Neuronal stem cell (in vitro differentiated cells): ENCODE data around the gene RAB42.

Experiments
- DNase-seq: peaks from one replicate; pipeline ENCODE4 v3.0.0-alpha.2; 2013; ENCODE audit warnings: low spot score
- H2AFZ ChIP-seq: one replicate; pipeline ENCODE4 v1.6.1; 2013; ENCODE audit warnings: mild to moderate bottlenecking, low read length, inconsistent platforms
- H2AK5ac ChIP-seq: 2 replicates; pipeline ENCODE4 v1.6.1; 2013; ENCODE audit warnings: low read depth, mild to moderate bottlenecking, inconsistent platforms, low read length, moderate library complexity, mixed read lengths
- H2BK120ac ChIP-seq: 2 replicates; pipeline ENCODE4 v1.6.1; 2013; ENCODE audit warnings: low read depth, mild to moderate bottlenecking, inconsistent platforms, low read length, moderate library complexity, mixed read lengths
- H2BK12ac ChIP-seq: one replicate; pipeline ENCODE4 v1.6.1; 2013; ENCODE audit warnings: low read length, inconsistent platforms
- H2BK15ac ChIP-seq: 2 replicates; pipeline ENCODE4 v1.6.1; 2013; ENCODE audit warnings: mild to moderate bottlenecking, low read length, inconsistent platforms, mixed read lengths
- H2BK5ac ChIP-seq: one replicate; pipeline ENCODE4 v1.6.1; 2013; ENCODE audit warnings: inconsistent platforms, mild to moderate bottlenecking, low read length, moderate library complexity
- H3K14ac ChIP-seq: one replicate; pipeline ENCODE4 v1.6.1; 2013; ENCODE audit warnings: low read length, inconsistent platforms
- H3K18ac ChIP-seq: 2 replicates; pipeline ENCODE4 v1.6.1; 2013; ENCODE audit warnings: low read length, inconsistent platforms
- H3K23ac ChIP-seq: 2 replicates; pipeline ENCODE4 v1.6.1; 2013; ENCODE audit warnings: low read depth, mild to moderate bottlenecking, mixed read lengths, low read length, inconsistent platforms; ENCODE audit not compliant: poor library complexity
- H3K27ac ChIP-seq: replicated peaks from 3 replicates; pipeline ENCODE4 v1.5.1; 2013; ENCODE audit warnings: low read length, inconsistent platforms
- H3K27me3 ChIP-seq, 3 experiments: 2 replicates each; pipeline ENCODE4 v1.6.1; 2013; ENCODE audit warnings: low read length in 3 of 3, mild to moderate bottlenecking in 2 of 3, inconsistent platforms in 1 of 3, low read depth in 1 of 3, mixed read lengths in 1 of 3, moderate library complexity in 1 of 3; ENCODE audit not compliant: control insufficient read depth in 3 of 3, insufficient read depth in 3 of 3
- H3K36me3 ChIP-seq, 2 donors: replicated peaks in 1 of 2; 2 replicates each; pipeline ENCODE4 v1.6.1; 2013; ENCODE audit warnings: low read length in 2 of 2; ENCODE audit not compliant: control insufficient read depth in 2 of 2, insufficient read depth in 2 of 2
- H3K4ac ChIP-seq: 2 replicates; pipeline ENCODE4 v1.6.1; 2013; ENCODE audit warnings: inconsistent platforms, mild to moderate bottlenecking, low read length, moderate library complexity
- H3K4me1 ChIP-seq, 2 donors: 1 replicate in 1 of 2; 2 replicates in 1 of 2; pipeline ENCODE4 v1.6.1; 2013; ENCODE audit warnings: low read length in 2 of 2, low read depth in 1 of 2; ENCODE audit not compliant: control insufficient read depth in 2 of 2, insufficient read depth in 1 of 2
- H3K4me2 ChIP-seq: one replicate; pipeline ENCODE4 v1.6.1; 2013; ENCODE audit warnings: mild to moderate bottlenecking, low read length, inconsistent platforms; ENCODE audit not compliant: insufficient read depth, poor library complexity, severe bottlenecking
- H3K4me3 ChIP-seq, 2 donors: 2 replicates each; pipeline ENCODE4 v1.5.1; 2013; ENCODE audit warnings: low read length in 2 of 2, mild to moderate bottlenecking in 2 of 2, inconsistent platforms in 1 of 2, moderate library complexity in 1 of 2
- H3K79me1 ChIP-seq: one replicate; pipeline ENCODE4 v1.6.1; 2013; ENCODE audit warnings: low read depth, mild to moderate bottlenecking, inconsistent platforms, low read length, moderate library complexity
- H3K9ac ChIP-seq: one replicate; pipeline ENCODE4 v1.6.1; 2013; ENCODE audit warnings: mild to moderate bottlenecking, low read depth, low read length, inconsistent platforms; ENCODE audit not compliant: poor library complexity
- H3K9me3 ChIP-seq, 2 donors: replicated peaks in 1 of 2; 2 replicates each; pipeline versions ENCODE3 to v1.6.1; 2013; ENCODE audit warnings: low read length in 2 of 2, mild to moderate bottlenecking in 2 of 2, inconsistent platforms in 1 of 2, low read depth in 1 of 2, mixed read lengths in 1 of 2, moderate library complexity in 1 of 2; ENCODE audit not compliant: control insufficient read depth in 2 of 2, insufficient read depth in 1 of 2
- H4K8ac ChIP-seq: one replicate; pipeline ENCODE4 v1.6.1; 2013; ENCODE audit warnings: low read depth, mild to moderate bottlenecking, inconsistent platforms, low read length, moderate library complexity
- H4K91ac ChIP-seq: one replicate; pipeline ENCODE4 v1.6.1; 2013; ENCODE audit warnings: low read length, low read depth, mild to moderate bottlenecking, inconsistent platforms; ENCODE audit not compliant: poor library complexity
- WGBS, 2 donors: extraction: QIAGEN DNeasy Blood & Tissue Kit; methylation state at CpG; one replicate each; pipeline ENCODE4 v1.1.7; 2013; ENCODE audit warnings: missing lambda C conversion rate in 2 of 2, mixed read lengths in 1 of 2; ENCODE audit not compliant: insufficient read length in 2 of 2, insufficient replicate concordance in 1 of 2; ENCODE audit errors: extremely low coverage in 2 of 2; 5-methylcytosine and 5-hydroxymethylcytosine counted together

RAB42 gene

DNA sequence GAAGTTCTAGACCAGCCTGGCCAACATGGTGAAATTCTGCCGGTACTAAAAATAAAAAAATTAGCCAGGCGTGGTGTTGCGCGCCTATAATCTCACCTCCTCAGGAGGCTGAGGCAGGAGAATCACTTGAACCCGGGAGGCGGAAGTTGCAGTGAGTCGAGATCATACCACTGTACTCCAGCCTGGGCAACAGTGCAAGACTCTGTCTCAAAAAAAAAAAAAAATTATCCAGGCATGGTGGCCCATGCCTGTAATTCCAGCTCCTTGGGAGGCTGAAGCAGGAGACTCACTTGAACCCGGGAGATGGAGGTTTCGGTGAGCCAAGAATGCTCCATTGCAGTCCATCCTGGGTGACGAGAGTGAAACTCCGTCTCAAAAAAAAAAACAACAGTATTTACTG, 18.5 kb upstream of the RAB42 start:
- Histone ChIP-seq H3K18ac (no peak overlapping the region), H2BK15ac (no peak overlapping the region), H3K14ac (no peak overlapping the region), H2AFZ (no peak overlapping the region), H3K4ac (no peak overlapping the region), H2BK5ac (no peak overlapping the region), H3K9ac (no peak overlapping the region), H3K79me1 (no peaks in the 10 kb centered on the region), H3K9me3 (no peaks in the 10 kb centered on the region), H2AK5ac (no peak overlapping the region), H3K4me1 (no peaks in the 10 kb centered on the region), H3K27ac (no peak overlapping the region), H4K8ac (no peak overlapping the region), H3K27me3 (no peaks in the 10 kb centered on the region), H2BK120ac (no peak overlapping the region), H4K91ac (no peak overlapping the region), H2BK12ac (no peak overlapping the region), H3K36me3 (peaks cover 26 to 76% of the 10 kb centered on the region in 2 donors), H3K4me3 (no peak overlapping the region), H3K4me2 (no peak overlapping the region), H3K23ac (no peak overlapping the region)
- no peak for DNase-seq
- WGBS, 2 donors, result no CpG with 5 or more reads among the region's 11 CpGs

DNA sequence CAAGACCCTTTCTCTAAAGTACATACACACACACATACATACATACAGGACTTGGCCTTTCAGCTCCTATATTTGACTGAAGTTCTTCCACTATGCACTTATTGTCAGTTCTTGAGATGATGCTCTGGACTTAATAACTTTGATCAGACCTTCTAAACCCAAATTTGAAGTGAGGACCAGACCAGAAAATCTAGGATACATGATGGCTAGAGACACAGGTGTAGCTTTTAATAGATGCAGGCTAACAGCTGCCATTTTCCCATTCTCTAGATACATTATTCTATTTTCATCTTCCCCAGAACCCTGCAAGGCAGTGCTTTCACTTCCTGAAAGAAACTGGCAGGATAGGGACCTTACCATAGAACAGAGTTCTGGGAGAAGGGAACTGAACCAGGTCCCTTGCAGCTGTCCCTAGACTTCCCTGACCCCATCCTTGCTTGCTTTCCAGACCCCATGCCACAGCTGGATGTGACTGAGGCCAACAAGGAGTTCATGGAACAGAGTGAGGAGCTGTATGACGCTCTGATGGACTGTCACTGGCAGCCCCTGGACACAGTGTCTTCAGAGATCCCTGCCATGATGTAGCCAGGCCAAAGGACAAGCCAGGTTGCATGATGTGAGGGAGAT, 14.9 kb upstream of the RAB42 start:
- H3K4me3 ChIP-seq, result no peak overlapping the region
- H3K36me3 ChIP-seq, result peaks cover 37 to 74% of the 10 kb centered on the region in 2 donors
- no peaks in the 10 kb centered on the region for H3K9me3 ChIP-seq
- H2BK15ac ChIP-seq, result no peak overlapping the region
- peaks cover 0 to 1% (median 0%) of the 10 kb centered on the region in 3 experiments for H3K27me3 ChIP-seq
- H2AK5ac ChIP-seq, result no peak overlapping the region
- H4K91ac ChIP-seq, result no peak overlapping the region
- H2BK5ac ChIP-seq, result no peak overlapping the region
- peaks cover 5% of the 10 kb centered on the region for H3K79me1 ChIP-seq
- H3K27ac ChIP-seq, result no peak overlapping the region
- H3K4ac ChIP-seq, result no peak overlapping the region
- H2AFZ ChIP-seq, result no peak overlapping the region
- H3K14ac ChIP-seq, result no peak overlapping the region
- H3K9ac ChIP-seq, result no peak overlapping the region
- WGBS, 2 donors, result no CpG with 5 or more reads among the region's 1 CpG
- H3K23ac ChIP-seq, result no peak overlapping the region
- H3K4me2 ChIP-seq, result no peak overlapping the region
- H4K8ac ChIP-seq, result no peak overlapping the region
- DNase-seq, result no peak
- no peak overlapping the region for H2BK12ac ChIP-seq
- H3K4me1 ChIP-seq, result peaks cover 6 to 9% of the 10 kb centered on the region in 2 donors
- H2BK120ac ChIP-seq, result no peak overlapping the region
- H3K18ac ChIP-seq, result no peak overlapping the region

DNA sequence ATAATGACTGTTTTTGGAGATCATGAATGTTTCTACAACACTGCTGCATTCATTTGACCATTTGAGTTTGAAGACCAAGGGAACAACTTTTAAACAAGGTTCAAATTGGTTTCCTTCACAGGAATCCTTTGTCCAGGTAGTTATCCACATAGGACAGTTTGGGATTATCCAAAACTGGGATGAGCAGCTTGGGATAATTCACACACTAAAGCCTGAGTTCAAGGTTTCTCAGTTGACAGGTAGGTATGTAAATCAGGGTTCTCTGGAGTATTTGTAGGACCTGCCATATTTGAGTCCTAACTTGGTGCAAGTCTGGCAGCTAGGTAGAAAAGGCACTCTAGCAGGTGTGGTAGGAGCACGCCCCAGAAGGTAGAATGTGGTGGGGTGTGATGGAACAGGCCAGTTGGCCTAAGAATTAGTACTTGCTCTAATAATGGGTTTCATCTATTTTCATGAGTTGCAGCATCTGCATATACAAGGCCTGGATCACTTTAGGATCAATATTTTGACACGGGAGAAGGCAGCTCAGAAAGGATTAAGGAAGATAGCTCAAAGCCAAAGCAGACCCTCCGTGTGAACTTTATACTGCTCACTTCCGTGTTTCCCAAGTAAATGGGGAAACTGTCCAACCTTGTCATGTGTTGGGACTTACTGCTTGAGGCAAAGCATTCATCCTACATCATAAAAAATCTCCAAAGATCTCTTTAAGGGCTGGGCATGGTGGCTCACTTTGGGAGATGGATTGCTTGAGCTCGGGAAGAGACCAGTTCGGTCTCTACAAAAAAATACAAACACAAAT, 14.1 kb upstream of the RAB42 start:
- peaks cover 6 to 9% of the 10 kb centered on the region in 2 donors for H3K4me1 ChIP-seq
- H3K27me3 ChIP-seq, result peaks cover 0 to 6% (median 0%) of the 10 kb centered on the region in 3 experiments
- H2BK12ac ChIP-seq, result no peak overlapping the region
- H4K8ac ChIP-seq, result no peak overlapping the region
- no CpG with 5 or more reads among the region's 6 CpGs for WGBS, 2 donors
- H3K4ac ChIP-seq, result no peak overlapping the region
- no peak overlapping the region for H4K91ac ChIP-seq
- no peak overlapping the region for H2AK5ac ChIP-seq
- no peaks in the 10 kb centered on the region for H3K9me3 ChIP-seq
- peaks cover 5% of the 10 kb centered on the region for H3K79me1 ChIP-seq
- no peak overlapping the region for H2BK120ac ChIP-seq
- H3K23ac ChIP-seq, result no peak overlapping the region
- no peak overlapping the region for H3K27ac ChIP-seq
- H3K36me3 ChIP-seq, result peaks cover 37 to 66% of the 10 kb centered on the region in 2 donors
- no peak overlapping the region for H2AFZ ChIP-seq
- H2BK5ac ChIP-seq, result no peak overlapping the region
- no peak for DNase-seq
- H3K14ac ChIP-seq, result no peak overlapping the region
- H2BK15ac ChIP-seq, result no peak overlapping the region
- H3K18ac ChIP-seq, result no peak overlapping the region
- no peak overlapping the region for H3K9ac ChIP-seq
- H3K4me2 ChIP-seq, result no peak overlapping the region
- no peak overlapping the region for H3K4me3 ChIP-seq

DNA sequence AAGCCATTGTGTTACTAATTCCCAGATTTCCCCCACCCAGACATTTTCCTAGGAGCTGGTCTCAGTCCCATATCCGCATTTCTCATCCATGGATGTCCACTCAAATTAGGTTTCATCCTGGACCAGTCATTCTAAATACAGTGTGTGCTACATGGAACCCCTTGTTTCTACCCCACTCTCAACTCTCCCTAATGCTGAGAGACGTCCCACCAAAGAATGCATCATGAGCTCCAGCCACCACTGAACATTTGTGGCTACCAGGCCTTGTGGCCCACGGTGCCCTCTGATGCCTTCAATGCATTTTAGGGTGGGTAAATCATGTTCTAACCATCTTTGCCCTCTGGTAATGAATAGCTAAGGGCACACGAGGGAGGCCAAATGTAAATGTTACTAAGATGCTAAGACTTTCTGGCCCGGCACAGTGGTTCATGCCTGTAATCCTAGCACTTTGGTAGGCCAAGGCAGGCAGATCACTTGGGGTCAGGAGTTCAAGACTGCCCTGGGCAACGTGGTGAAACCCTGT, 13.3 kb upstream of the RAB42 start:
- peaks cover 6 to 9% of the 10 kb centered on the region in 2 donors for H3K4me1 ChIP-seq
- peaks cover 5% of the 10 kb centered on the region for H3K79me1 ChIP-seq
- no peak overlapping the region for H3K9ac ChIP-seq
- DNase-seq, result no peak
- no peak overlapping the region for H3K14ac ChIP-seq
- no peak overlapping the region for H4K91ac ChIP-seq
- H3K9me3 ChIP-seq, result no peaks in the 10 kb centered on the region
- no CpG with 5 or more reads among the region's 6 CpGs for WGBS, 2 donors
- H3K27me3 ChIP-seq, result peaks cover 0 to 9% (median 0%) of the 10 kb centered on the region in 3 experiments
- H3K4me2 ChIP-seq, result no peak overlapping the region
- H3K4ac ChIP-seq, result no peak overlapping the region
- no peak overlapping the region for H3K23ac ChIP-seq
- no peak overlapping the region for H3K18ac ChIP-seq
- H2BK12ac ChIP-seq, result no peak overlapping the region
- H3K27ac ChIP-seq, result no peak overlapping the region
- no peak overlapping the region for H2AK5ac ChIP-seq
- H2BK15ac ChIP-seq, result no peak overlapping the region
- H3K4me3 ChIP-seq, result no peak overlapping the region
- H2BK5ac ChIP-seq, result no peak overlapping the region
- H2BK120ac ChIP-seq, result no peak overlapping the region
- no peak overlapping the region for H4K8ac ChIP-seq
- peaks cover 34 to 59% of the 10 kb centered on the region in 2 donors for H3K36me3 ChIP-seq
- H2AFZ ChIP-seq, result no peak overlapping the region
